HepG2 (cell line): ENCODE measurements around the gene BPIFB2. TPM values are rescaled to one million over a fixed set of nuclear protein-coding genes. Genes with fewer than 3 reads are reported as not detected.
A peak's percentile ranks its signal among the peaks of the same experiment; 100 is the strongest.

Experiments used
- BCL6 ChIP-seq: IDR thresholded peaks from 2 replicates; pipeline ENCODE4 v1.6.1; 2016; ENCODE audit warnings: missing genetic modification reagents, missing compliant biosample characterization
- BORCS8-MEF2B ChIP-seq: sonication (generic); formaldehyde crosslinking; IDR thresholded peaks from 2 replicates; pipeline ENCODE4 v1.8.0; 2022; ENCODE audit warnings: mild to moderate bottlenecking, missing genetic modification reagents
- CHD4 ChIP-seq: fragments of 200-600 bp; sonication (generic); IDR thresholded peaks from 2 replicates; pipeline ENCODE4 v1.7.0; 2017; ENCODE audit warnings: mild to moderate bottlenecking, low read length, borderline replicate concordance
- DPF2 ChIP-seq: sonication (generic); formaldehyde crosslinking; IDR thresholded peaks from 2 replicates; pipeline ENCODE4 v1.4.0; 2020; ENCODE audit warnings: mild to moderate bottlenecking, low read depth, missing genetic modification reagents, borderline replicate concordance
- FUBP1 ChIP-seq: sonication (generic); formaldehyde crosslinking; IDR thresholded peaks from 2 replicates; pipeline ENCODE4 v1.5.1; 2020; ENCODE audit warnings: missing genetic modification reagents, mild to moderate bottlenecking, borderline replicate concordance
- GATAD2A ChIP-seq: IDR thresholded peaks from 2 replicates; pipeline ENCODE4 v1.6.1; 2016
- GFI1 ChIP-seq: sonication (generic); formaldehyde crosslinking; IDR thresholded peaks from 2 replicates; pipeline ENCODE4 v1.5.0; 2020; ENCODE audit warnings: missing genetic modification reagents, mild to moderate bottlenecking, borderline replicate concordance
- HNRNPH1 ChIP-seq: fragments of 200-400 bp; formaldehyde crosslinking; optimal IDR thresholded peaks from 2 replicates; pipeline ENCODE3; 2017; ENCODE audit warnings: mild to moderate bottlenecking, low read depth, low read length
- KLF6 ChIP-seq: IDR thresholded peaks from 2 replicates; pipeline ENCODE4 v1.8.0; 2016; ENCODE audit warnings: missing biosample characterization, missing genetic modification reagents
- KMT2A ChIP-seq: sonication (generic); formaldehyde crosslinking; IDR thresholded peaks from 2 replicates; pipeline ENCODE4 v1.4.0; 2020; ENCODE audit warnings: missing genetic modification reagents
- MAX ChIP-seq: IDR thresholded peaks from 2 replicates; pipeline ENCODE4 v1.6.1; 2012; ENCODE audit warnings: inconsistent platforms
- MNT ChIP-seq: fragments of 450-650 bp; IDR thresholded peaks from 2 replicates; pipeline ENCODE4 v1.6.1; 2016
- PAWR ChIP-seq: sonication (generic); formaldehyde crosslinking; IDR thresholded peaks from 2 replicates; pipeline ENCODE4 v1.4.0; 2020; ENCODE audit warnings: missing genetic modification reagents, mild to moderate bottlenecking, borderline replicate concordance
- POLR2AphosphoS2 ChIP-seq: IDR thresholded peaks from 2 replicates; pipeline ENCODE4 v1.6.1; 2011; ENCODE audit warnings: low read depth, low read length, improper control_type of control experiment
- PRPF4 ChIP-seq: fragments of 200-400 bp; formaldehyde crosslinking; IDR thresholded peaks from 2 replicates; pipeline ENCODE4 v1.6.1; 2016; ENCODE audit warnings: low read length, low read depth; ENCODE audit not compliant: poor library complexity, severe bottlenecking
- RCOR2 ChIP-seq: IDR thresholded peaks from 2 replicates; pipeline ENCODE4 v1.6.1; 2016; ENCODE audit warnings: missing biosample characterization, missing genetic modification reagents
- SIN3B ChIP-seq: fragments of 150-350 bp; IDR thresholded peaks from 2 replicates; pipeline ENCODE4 v1.6.1; 2014; ENCODE audit warnings: low read length
- SIX4 ChIP-seq: sonication (generic); formaldehyde crosslinking; IDR thresholded peaks from 2 replicates; pipeline ENCODE4 v1.4.0; 2020; ENCODE audit warnings: missing genetic modification reagents
- SMARCC2 ChIP-seq: fragments of 450-650 bp; IDR thresholded peaks from 2 replicates; pipeline ENCODE4 v1.6.1; 2017; ENCODE audit warnings: antibody characterized with exemption, mild to moderate bottlenecking
- SNAPC2 ChIP-seq: sonication (generic); formaldehyde crosslinking; IDR thresholded peaks from 2 replicates; pipeline ENCODE4 v1.8.1; 2022; ENCODE audit warnings: mild to moderate bottlenecking, missing genetic modification reagents
- ZFAT ChIP-seq: sonication (generic); formaldehyde crosslinking; conservative IDR thresholded peaks from 2 replicates; pipeline ENCODE4 v1.8.1; 2023; ENCODE audit warnings: missing genetic modification reagents, inconsistent platforms
- ZFP36L1 ChIP-seq: sonication (generic); formaldehyde crosslinking; IDR thresholded peaks from 2 replicates; pipeline ENCODE4 v1.8.0; 2022; ENCODE audit warnings: mild to moderate bottlenecking, missing genetic modification reagents, moderate library complexity
- ZNF33B ChIP-seq: sonication (generic); formaldehyde crosslinking; IDR thresholded peaks from 2 replicates; pipeline ENCODE4 v1.5.1; 2020; ENCODE audit warnings: mild to moderate bottlenecking, missing genetic modification reagents
- ZNF446 ChIP-seq: sonication (generic); formaldehyde crosslinking; IDR thresholded peaks from 2 replicates; pipeline ENCODE4 v1.5.0; 2020; ENCODE audit warnings: mild to moderate bottlenecking, missing genetic modification reagents
- ZNF598 ChIP-seq: sonication (generic); formaldehyde crosslinking; IDR thresholded peaks from 2 replicates; pipeline ENCODE4 v1.5.1; 2020; ENCODE audit warnings: mild to moderate bottlenecking, missing genetic modification reagents, borderline replicate concordance
- ZNF607 ChIP-seq: sonication (generic); formaldehyde crosslinking; IDR thresholded peaks from 2 replicates; pipeline ENCODE4 v1.5.1; 2020; ENCODE audit warnings: missing genetic modification reagents, mild to moderate bottlenecking, borderline replicate concordance
- ZNF660 ChIP-seq: sonication (generic); formaldehyde crosslinking; IDR thresholded peaks from 2 replicates; pipeline ENCODE4 v1.5.1; 2020; ENCODE audit warnings: mild to moderate bottlenecking, low read depth, missing genetic modification reagents, borderline replicate concordance
- ZNF674 ChIP-seq: sonication (generic); formaldehyde crosslinking; IDR thresholded peaks from 2 replicates; pipeline ENCODE4 v1.5.0; 2020; ENCODE audit warnings: low read depth, mild to moderate bottlenecking, missing genetic modification reagents
- ZNF724P ChIP-seq: sonication (generic); formaldehyde crosslinking; IDR thresholded peaks from 2 replicates; pipeline ENCODE4 v1.8.0; 2022; ENCODE audit warnings: missing genetic modification reagents, borderline replicate concordance
- ZNF883 ChIP-seq: sonication (generic); formaldehyde crosslinking; IDR thresholded peaks from 2 replicates; pipeline ENCODE4 v1.5.1; 2020; ENCODE audit warnings: mild to moderate bottlenecking, missing genetic modification reagents; ENCODE audit errors: not compliant biosample characterization
- polyA plus RNA-seq, 8 experiments: library from polyadenylated mRNA; depleted of rRNA in 3 of 8; stranded (reverse) in 7 of 8; unstranded in 1 of 8; fragments of >200 nt; fragmentation: Illumina TruSeq in 4 of 8; extraction: Trizol in 4 of 8; gene quantifications; 2 replicates each; pipeline versions ENCODE4 v1.2.1 to v1.2.3, GENCODE V29; 2011 to 2016; ENCODE audit warnings: low read depth in 4 of 8, missing spikeins in 1 of 8, mixed read lengths in 1 of 8; ENCODE audit not compliant: insufficient read depth in 1 of 8
- total RNA-seq, 5 experiments: library from RNA; depleted of rRNA; stranded (reverse); fragments of >200 nt; fragmentation: Illumina TruSeq; extraction: Trizol; gene quantifications; 2 replicates each; pipeline ENCODE4 v1.2.3, GENCODE V29; 2016; ENCODE audit warnings: low read depth in 1 of 5

Gene BPIFB2
- total and polyA plus RNA-seq, 2 of the 13 experiments (the other 11 are each of a cell fraction or from before 2014, with no cell fraction given): 54.5 to 902 TPM

- TF ChIP-seq PAWR (CRISPR knock-in tag) (no peak), DPF2 (CRISPR knock-in tag) (peak; percentile 42; the same call in 1 of the 2 replicates), ZFAT (CRISPR knock-in tag) (no peak), KLF6 (CRISPR knock-in tag) (no peak), SIN3B (no peak), ZNF660 (CRISPR knock-in tag) (no peak), SNAPC2 (CRISPR knock-in tag) (no peak), RCOR2 (CRISPR knock-in tag) (0 out of 2 replicates have a peak, but pooled peaks have one; percentile 32), GFI1 (CRISPR knock-in tag) (0 out of 2 replicates have a peak, but pooled peaks have one; percentile 64), ZNF598 (CRISPR knock-in tag) (no peak), ZNF33B (CRISPR knock-in tag) (no peak), ZNF724P (CRISPR knock-in tag) (no peak), KMT2A (CRISPR knock-in tag) (no peak), SMARCC2 (no peak), ZFP36L1 (CRISPR knock-in tag) (peak; percentile 77; the same call in 1 of the 2 replicates), HNRNPH1 (no peak), PRPF4 (no peak), ZNF674 (CRISPR knock-in tag) (peak; percentile 37; the same call in 1 of the 2 replicates), BORCS8-MEF2B (CRISPR knock-in tag) (no peak), BCL6 (CRISPR knock-in tag) (0 out of 2 replicates have a peak, but pooled peaks have one; percentile 10), CHD4 (peak; percentile 83), ZNF446 (CRISPR knock-in tag) (peak; percentile 100), MNT (peak; percentile 88), SIX4 (CRISPR knock-in tag) (no peak), ZNF883 (peak; percentile 87), ZNF607 (CRISPR knock-in tag) (no peak), FUBP1 (CRISPR knock-in tag) (0 out of 2 replicates have a peak, but pooled peaks have one; percentile 18), MAX (no peak), POLR2AphosphoS2 (no peak), GATAD2A (no peak)
Measured at GRCh38 chr20:33006776-33007375, 628 bp upstream of the BPIFB2 start (continued).
